HG02678 (cell line): ENCODE results near the gene GSTM2.
"Not testable (repeated sequence)": the region's sequence is repeated elsewhere in the genome, so short reads cannot be mapped to it uniquely, and the experiment has no call there.

Experiments
- ATAC-seq: cut with Tn5 transposase; IDR thresholded peaks from one replicate; pipeline ENCODE4 v1.9.1; 2021; ENCODE audit warnings: mild to moderate bottlenecking, moderate library complexity; ENCODE audit not compliant: unreplicated experiment

Gene GSTM2

GRCh38 chr1:109643385-109644230, 24.2 kb upstream of the GSTM2 start:
- ATAC-seq: peak; percentile 86

DNA sequence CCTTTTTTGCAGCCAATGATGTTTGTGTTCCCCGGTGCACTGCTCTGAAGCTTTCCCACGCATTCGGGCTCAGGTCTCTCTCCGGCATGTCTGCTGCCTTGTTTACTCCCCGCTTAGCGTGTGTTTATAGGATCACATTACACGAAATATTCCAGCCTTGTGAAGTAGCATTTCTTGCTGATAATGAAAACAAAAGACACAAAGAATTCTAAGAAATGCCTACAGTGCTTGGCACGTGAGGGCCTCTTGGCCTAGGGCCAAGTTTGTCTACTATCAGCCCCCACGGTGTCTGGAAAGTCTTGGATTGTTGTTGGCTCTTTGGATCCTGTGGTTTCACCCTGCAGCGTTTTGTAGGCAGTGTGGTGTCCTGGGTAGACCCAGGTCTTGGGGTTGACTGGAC, 23.2 kb upstream of the GSTM2 start:
- ATAC-seq: no peak

GRCh38 chr1:109649491-109649914, 18.4 kb upstream of the GSTM2 start:
- no peak for ATAC-seq

- no peak for ATAC-seq
Measured at GRCh38 chr1:109650609-109651008, 17.2 kb upstream of the GSTM2 start.

- no peak for ATAC-seq
Measured at GRCh38 chr1:109652402-109652801, 15.5 kb upstream of the GSTM2 start.

- ATAC-seq: no peak
Measured at GRCh38 chr1:109653306-109653705, 14.6 kb upstream of the GSTM2 start.

DNA sequence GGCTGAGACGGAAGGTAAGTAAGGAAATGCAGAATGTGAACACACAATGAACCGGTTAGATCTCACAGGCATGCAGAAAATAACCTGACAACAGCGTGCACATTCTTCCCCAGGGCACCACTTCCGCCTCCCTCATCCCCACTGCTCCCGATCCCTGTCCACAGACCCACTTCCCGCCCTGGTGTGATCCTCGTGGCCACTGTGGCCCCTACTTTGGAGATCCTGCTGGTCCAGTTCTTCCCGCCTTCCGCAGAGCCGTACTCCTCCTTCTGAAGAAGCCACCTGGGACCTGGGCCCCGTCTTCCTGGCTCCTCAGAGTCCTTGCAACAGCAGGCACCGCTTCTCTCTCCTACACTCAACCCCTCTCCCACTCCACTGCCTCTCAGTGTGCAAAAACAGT, 13.3 kb upstream of the GSTM2 start:
- no peak for ATAC-seq

GRCh38 chr1:109655615-109656519, 12.0 kb upstream of the GSTM2 start, which contains the start of gene GSTM4:
TSS of gene GSTM4 (plus strand) at chr1:109656099. CDS start at chr1:109656390, 291 bp downstream.
- ATAC-seq: peak; percentile 95

- no peak for ATAC-seq
Measured at GRCh38 chr1:109657395-109657794, 10.5 kb upstream of the GSTM2 start.

GRCh38 chr1:109657970-109658369, 9.9 kb upstream of the GSTM2 start:
- no peak for ATAC-seq

DNA sequence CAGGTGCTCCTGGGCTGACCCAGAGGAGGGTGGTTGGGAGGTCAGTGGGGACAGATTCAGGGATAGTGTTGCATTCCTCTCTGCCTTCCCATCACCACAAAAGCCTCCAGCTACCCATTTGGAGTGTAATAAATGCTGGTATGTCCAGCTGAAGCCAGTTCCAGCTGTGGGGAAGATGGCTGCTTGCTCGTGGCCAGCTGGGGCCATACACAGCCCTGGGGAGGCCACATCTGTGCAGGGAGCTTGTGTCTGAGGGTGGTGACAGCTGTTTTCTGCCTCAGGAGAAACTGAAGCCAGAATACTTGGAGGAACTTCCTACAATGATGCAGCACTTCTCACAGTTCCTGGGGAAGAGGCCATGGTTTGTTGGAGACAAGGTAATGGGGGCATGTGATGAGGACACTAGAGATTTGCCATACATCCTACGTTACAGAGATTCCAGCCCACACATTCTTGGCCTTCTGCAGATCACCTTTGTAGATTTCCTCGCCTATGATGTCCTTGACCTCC, 9.3 kb upstream of the GSTM2 start:
- no peak for ATAC-seq

DNA sequence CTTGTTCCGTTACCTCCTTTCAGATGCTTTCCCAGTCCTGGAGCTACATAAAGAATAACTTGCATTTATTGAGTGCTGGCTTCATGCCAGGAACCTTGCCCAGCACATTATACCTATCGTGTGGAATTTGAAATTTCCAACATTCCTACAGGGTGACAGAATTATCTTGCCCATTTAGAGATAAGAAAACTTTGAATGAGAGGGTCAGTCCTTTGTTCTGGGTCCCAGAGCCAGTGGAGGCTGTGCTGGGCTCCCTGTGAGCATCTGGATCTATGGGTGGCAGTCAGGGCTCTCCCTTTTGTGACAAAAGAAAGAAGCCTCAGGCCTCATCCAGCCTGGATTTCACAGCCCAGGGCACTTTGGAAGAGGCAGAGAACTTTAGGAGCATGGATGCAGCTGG, 8.7 kb upstream of the GSTM2 start:
- no peak for ATAC-seq

- ATAC-seq: no peak
Measured at GRCh38 chr1:109659997-109660690, 7.7 kb upstream of the GSTM2 start.

- ATAC-seq: not testable (repeated sequence)
Measured at GRCh38 chr1:109660691-109661026, 7.2 kb upstream of the GSTM2 start.

DNA sequence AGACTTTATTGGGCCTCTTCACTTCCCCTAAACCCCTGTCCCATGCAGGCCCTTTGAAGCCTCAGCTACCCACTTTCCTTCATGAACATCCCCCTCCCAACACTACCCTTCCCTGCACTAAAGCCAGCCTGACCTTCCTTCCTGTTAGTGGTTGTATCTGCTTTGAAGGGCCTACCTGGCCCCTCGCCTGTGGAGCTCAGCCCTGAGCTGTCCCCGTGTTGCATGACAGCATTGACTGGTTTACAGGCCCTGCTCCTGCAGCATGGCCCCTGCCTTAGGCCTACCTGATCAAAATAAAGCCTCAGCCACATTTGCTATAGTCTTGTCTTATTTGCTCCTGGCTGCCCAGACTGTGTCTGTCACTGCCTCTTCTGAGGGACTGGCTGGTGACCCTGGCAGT, 6.5 kb upstream of the GSTM2 start:
- no peak for ATAC-seq

- no peak for ATAC-seq
Measured at GRCh38 chr1:109664671-109665070, 3.2 kb upstream of the GSTM2 start.

DNA sequence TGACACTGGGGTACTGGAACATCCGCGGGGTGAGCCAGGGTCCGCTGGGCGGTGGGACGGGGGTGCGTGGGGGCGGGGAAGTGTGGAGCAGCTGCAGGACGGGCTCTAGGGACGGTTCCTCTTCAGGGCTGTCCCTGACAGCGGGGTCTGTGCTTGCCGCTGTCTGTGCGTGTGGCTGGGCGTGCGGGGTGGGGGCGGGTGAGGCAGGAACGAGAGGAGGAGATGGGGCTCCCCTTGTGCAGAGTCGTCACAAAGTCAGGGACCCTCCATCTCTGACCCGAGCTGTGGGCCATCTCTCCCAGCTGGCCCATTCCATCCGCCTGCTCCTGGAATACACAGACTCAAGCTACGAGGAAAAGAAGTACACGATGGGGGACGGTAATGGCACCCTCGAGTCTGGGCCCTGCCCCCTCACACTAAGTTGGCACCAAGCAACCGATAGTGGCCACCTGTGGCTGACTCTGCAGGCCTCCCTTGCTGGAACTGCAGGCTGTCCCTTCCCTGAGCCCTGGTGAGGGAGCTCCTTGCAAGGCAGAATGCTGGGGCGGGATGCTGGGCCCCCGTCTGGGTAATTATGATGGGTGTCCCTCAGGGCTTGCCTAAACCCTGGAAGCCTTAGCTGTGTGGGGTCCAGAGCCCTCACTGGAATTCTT, 392 bp downstream of the GSTM2 start:
- ATAC-seq: no peak

DNA sequence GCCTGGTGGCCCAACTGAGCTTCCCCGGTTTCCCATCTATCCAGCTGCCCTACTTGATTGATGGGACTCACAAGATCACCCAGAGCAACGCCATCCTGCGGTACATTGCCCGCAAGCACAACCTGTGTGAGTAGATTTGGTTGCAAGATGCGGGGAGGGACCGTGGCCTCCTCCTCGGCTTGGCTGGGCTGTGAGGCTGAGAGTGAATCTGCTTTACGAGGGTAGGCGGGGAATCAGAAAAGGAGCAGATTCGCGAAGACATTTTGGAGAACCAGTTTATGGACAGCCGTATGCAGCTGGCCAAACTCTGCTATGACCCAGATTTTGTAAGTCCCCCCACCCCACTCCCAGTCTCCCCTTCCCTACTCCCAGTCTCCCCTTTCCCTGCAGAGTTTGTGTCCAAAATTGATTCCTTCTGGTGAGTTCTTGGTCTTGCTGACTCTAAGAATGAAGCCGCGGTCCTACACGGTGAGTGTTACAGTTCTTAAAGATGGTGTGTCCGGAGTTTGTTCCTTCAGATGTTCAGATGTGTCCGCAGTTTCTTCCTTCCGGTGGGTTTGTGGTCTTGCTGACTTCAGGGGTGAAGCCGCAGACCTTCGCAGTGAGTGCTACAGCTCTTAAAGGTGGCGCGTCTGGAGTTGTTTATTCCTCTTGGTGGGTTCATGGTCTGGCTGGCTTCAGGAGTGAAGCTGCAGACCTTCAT, 1.5 kb downstream of the GSTM2 start:
- ATAC-seq: no peak

DNA sequence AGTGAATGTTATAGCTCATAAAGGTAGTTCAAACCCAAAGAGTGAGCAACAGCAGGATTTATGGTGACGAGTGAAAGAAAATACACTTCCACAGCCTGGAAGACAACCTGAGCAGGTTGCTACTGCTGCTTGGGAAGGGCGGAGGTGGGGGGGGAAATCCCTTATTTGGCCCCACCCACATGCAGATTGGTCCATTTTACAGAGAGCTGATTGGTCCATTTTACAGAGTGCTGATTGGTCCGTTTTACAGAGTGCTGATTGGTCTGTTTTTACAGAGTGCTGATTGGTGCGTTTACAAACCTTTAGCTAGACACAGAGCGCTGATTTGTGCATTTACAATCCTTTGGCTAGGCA, 2.1 kb downstream of the GSTM2 start:
- ATAC-seq: not testable (repeated sequence)

DNA sequence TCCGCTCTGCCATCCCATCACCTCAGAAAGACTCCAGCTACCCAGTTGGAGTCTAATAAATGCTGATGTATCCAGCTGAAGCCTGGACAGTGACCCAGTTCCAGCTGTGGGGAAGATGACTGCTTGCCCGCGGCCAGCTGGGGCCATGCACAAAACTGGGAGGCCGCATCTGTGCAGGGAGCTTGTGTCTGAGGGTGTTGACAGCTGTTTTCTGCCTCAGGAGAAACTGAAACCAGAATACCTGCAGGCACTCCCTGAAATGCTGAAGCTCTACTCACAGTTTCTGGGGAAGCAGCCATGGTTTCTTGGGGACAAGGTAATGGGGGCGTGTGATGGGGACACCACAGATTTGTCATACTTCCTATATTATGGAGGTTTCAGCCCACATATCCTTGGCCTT, 3.2 kb downstream of the GSTM2 start:
- no peak for ATAC-seq
